Measurements from ENCODE around the gene HNRNPUL2. TPM values are rescaled to one million over a fixed set of nuclear protein-coding genes. Genes with fewer than 3 reads are reported as not detected.

Gene HNRNPUL2
- total and polyA plus RNA-seq, 2 of the 8 experiments (the other 6 are each of a cell fraction or from before 2014, with no cell fraction given): 14.9 to 46.4 TPM

DNA sequence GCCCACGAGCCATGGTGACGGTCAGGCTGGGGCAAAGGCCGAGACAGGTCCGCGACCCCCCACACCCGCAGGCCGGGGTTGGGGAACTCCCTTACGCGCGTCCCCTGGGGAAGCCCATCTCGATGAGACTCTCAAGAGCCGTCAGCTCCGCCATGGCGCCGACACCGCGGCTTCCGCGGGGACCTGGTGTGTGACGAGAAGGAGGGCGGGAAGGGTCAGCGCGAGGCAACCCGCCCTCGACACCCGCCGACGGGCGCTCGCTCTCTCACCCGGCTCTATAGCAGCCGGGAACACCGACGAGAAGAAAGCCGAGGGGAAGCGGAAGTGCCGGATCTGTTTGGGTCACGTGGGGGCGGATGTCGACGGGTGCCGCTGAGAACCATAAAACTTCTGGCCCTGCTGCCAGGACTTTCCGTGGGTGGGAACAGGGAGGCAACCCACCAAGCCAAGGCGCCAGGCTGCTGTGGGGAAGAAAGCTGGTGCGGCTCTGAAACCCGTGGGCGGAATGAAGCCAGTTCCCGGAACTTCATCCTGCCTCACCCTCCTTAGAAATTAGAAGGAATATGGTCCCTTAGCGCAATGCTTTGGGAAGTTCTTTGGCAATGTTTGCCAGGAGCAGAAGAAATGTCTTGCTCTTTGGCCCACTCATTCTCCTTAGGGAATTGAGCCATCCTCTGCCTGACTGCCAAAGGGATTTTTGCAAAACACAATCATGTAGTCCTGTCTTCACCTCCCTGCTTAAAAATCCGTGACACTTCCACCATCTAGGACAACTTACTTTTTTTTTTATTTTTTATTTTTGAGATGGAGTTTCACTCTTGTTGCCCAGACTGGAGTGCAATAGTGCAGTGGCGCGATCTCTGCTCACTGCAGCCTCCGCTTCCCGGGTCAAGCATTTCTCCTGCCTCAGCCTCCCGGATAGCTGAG is 48.2 kb downstream of the HNRNPUL2 start, which contains the start of gene UBXN1 (continued):
- TF ChIP-seq CTBP2 (IDR thresholded peaks at IDR 0.05; ENCODE audit: borderline replicate concordance, insufficient read depth, insufficient read length, low read length): no peak
- TF ChIP-seq, protein P1, sequence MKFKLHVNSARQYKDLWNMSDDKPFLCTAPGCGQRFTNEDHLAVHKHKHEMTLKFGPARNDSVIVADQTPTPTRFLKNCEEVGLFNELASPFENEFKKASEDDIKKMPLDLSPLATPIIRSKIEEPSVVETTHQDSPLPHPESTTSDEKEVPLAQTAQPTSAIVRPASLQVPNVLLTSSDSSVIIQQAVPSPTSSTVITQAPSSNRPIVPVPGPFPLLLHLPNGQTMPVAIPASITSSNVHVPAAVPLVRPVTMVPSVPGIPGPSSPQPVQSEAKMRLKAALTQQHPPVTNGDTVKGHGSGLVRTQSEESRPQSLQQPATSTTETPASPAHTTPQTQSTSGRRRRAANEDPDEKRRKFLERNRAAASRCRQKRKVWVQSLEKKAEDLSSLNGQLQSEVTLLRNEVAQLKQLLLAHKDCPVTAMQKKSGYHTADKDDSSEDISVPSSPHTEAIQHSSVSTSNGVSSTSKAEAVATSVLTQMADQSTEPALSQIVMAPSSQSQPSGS (IDR thresholded peaks at IDR 0.05; ENCODE audit: low read length): no peak
- TF ChIP-seq BCL11A (IDR thresholded peaks at IDR 0.05; ENCODE audit: low read depth in 2 of 2, low read length in 2 of 2): no peak
- TF ChIP-seq, protein P2, sequence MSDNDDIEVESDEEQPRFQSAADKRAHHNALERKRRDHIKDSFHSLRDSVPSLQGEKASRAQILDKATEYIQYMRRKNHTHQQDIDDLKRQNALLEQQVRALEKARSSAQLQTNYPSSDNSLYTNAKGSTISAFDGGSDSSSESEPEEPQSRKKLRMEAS (IDR thresholded peaks at IDR 0.05): peak; percentile 89
- no peak for TF ChIP-seq SIRT6 (IDR thresholded peaks at IDR 0.05; ENCODE audit: low read length)
- TF ChIP-seq CHD1 (IDR thresholded peaks at IDR 0.05; ENCODE audit: low read depth, low read length): no peak
- no peak for TF ChIP-seq TEAD4 (IDR thresholded peaks at IDR 0.05; ENCODE audit: low read depth, low read length)
- no peak for TF ChIP-seq CBX8 (IDR thresholded peaks at IDR 0.05; ENCODE audit: borderline replicate concordance, low read depth, low read length)
- no peak for TF ChIP-seq CHD2 (IDR thresholded peaks at IDR 0.05; ENCODE audit: low read length)
- 0 out of 2 replicates have a peak, but pooled peaks have one; percentile 26 for TF ChIP-seq GTF2F1 (IDR thresholded peaks at IDR 0.05; ENCODE audit: borderline replicate concordance, low read depth, low read length)
- no peak for TF ChIP-seq SIX5 (IDR thresholded peaks at IDR 0.05; ENCODE audit: low read depth, low read length)
- TF ChIP-seq SIN3A (conservative IDR thresholded peaks at IDR 0.05 in 1 of 2, IDR thresholded peaks at IDR 0.05 in 1 of 2; ENCODE audit: low read depth in 1 of 2, low read length in 2 of 2): peak; percentile 80 to 92; a peak in 3 of 4 replicates
- TF ChIP-seq HDAC2 (IDR thresholded peaks at IDR 0.05; ENCODE audit: borderline replicate concordance in 1 of 2, low read depth in 2 of 2, low read length in 2 of 2): peak in 1 of 2 experiments; percentile 81; a peak in 1 of 4 replicates
- peak; percentile 58 for TF ChIP-seq ASH2L (IDR thresholded peaks at IDR 0.05; ENCODE audit: low read length)
- TF ChIP-seq CREB1 (IDR thresholded peaks at IDR 0.05): no peak
- TF ChIP-seq EZH2 (IDR thresholded peaks at IDR 0.05; ENCODE audit: low read depth, low read length, severe bottlenecking): no peak
- 0 out of 2 replicates have a peak, but pooled peaks have one; percentile 12 for TF ChIP-seq JUND (IDR thresholded peaks at IDR 0.05; ENCODE audit: low read length)
- no peak for TF ChIP-seq CBX5 (IDR thresholded peaks at IDR 0.05; ENCODE audit: low read depth, low read length)
- TF ChIP-seq SAP30 (IDR thresholded peaks at IDR 0.05; ENCODE audit: insufficient read depth, insufficient replicate concordance, low read length): peak; percentile 34
- no peak for TF ChIP-seq HDAC6 (IDR thresholded peaks at IDR 0.05; ENCODE audit: low read depth, low read length)
- TF ChIP-seq JUN (IDR thresholded peaks at IDR 0.05; ENCODE audit: low read depth, low read length): no peak
- TF ChIP-seq SP1 (IDR thresholded peaks at IDR 0.05; ENCODE audit: low read depth, low read length): no peak
